Measurements from ENCODE around the gene QKI.

DNA sequence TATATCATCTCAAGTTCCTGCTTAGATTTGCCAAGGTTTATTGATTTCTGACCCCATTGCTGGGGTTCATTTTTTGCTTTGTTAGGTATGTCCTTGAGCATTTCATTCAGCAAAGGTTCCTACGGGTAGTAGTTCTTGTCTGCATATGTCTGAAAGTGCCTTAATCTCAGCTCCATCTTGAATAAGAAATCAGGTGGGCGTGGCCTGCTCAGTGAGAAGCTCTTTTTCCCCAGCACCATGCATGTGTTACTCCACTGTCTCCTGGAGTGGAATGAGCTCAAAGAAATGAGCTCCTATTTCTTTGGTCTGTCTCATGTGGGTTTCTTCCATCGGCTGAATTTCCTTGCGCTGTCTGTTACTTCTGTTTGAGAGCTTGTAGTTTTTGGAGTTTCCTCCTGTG is 201.9 kb downstream of the QKI start:
- TF ChIP-seq, protein P1, sequence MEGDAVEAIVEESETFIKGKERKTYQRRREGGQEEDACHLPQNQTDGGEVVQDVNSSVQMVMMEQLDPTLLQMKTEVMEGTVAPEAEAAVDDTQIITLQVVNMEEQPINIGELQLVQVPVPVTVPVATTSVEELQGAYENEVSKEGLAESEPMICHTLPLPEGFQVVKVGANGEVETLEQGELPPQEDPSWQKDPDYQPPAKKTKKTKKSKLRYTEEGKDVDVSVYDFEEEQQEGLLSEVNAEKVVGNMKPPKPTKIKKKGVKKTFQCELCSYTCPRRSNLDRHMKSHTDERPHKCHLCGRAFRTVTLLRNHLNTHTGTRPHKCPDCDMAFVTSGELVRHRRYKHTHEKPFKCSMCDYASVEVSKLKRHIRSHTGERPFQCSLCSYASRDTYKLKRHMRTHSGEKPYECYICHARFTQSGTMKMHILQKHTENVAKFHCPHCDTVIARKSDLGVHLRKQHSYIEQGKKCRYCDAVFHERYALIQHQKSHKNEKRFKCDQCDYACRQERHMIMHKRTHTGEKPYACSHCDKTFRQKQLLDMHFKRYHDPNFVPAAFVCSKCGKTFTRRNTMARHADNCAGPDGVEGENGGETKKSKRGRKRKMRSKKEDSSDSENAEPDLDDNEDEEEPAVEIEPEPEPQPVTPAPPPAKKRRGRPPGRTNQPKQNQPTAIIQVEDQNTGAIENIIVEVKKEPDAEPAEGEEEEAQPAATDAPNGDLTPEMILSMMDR (IDR thresholded peaks at IDR 0.05): no peak
- no peak for TF ChIP-seq POLR2A (IDR thresholded peaks at IDR 0.05)

All from prostate gland (tissue), 2 donors.